Right kidney (tissue), 1 donor: ENCODE results near the gene UQCRH.
"Not testable (repeated sequence)": the region's sequence is repeated elsewhere in the genome, so short reads cannot be mapped to it uniquely, and the experiment has no call there.

ENCODE experiments used
- DNase-seq: peaks from one replicate; pipeline ENCODE4 v3.0.0-alpha.2; 2016

Gene UQCRH

DNA sequence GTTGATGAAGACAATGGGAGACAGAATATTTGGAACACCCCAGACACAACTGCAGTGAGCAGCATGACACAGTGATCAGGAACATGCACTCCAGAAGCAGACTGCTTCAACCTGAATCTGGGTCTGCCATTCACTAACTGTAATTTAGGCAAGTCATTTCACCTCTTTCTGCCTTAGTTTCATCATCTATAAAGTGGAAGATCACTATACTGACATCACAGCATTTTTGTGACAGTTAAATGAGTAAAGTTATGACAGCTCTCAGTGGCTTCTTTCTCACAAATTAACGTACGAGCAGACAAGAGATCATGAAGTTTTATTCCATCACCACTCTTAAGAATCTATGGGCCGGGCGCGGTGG lies 14.4 kb upstream of the UQCRH start:
- no peak for DNase-seq

DNA sequence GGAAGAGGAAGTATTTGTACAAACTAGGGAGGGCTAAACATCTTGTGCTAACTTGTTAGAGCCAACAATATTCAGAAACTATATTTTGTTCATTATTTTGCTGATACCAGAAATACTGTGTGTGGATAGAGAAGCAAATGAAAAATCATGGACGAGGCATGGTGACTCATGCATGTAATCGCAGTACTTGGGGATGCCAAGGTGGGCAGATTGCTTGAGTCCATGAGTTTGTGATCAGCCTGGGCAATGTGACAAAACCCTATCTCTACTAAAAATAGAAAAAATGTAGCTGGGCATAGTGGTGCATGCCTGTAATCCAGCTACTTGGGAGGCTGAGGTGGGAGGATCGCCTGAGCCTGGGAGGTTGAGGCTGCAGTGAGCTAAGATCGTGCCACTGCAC lies 13.5 kb upstream of the UQCRH start:
- DNase-seq = no peak

DNA sequence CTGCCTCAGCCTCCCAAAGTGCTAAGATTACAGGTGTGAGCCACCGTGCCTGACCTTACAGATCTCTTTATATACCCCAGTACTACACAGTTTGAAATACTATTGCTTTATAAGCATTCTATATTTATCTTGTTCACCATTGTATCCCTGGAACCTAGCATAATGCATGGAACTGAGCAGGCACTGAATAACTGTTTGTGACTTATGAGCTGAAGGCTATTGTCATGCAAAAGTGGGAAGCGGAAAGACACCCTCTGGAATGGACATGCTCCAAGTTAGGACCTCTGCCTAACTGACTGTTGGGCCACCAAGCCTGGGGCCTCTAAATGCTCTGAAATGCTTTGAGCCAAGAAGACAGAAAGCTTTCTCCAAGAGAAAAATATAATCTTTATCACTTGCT lies 8.2 kb upstream of the UQCRH start:
- no peak for DNase-seq

DNA sequence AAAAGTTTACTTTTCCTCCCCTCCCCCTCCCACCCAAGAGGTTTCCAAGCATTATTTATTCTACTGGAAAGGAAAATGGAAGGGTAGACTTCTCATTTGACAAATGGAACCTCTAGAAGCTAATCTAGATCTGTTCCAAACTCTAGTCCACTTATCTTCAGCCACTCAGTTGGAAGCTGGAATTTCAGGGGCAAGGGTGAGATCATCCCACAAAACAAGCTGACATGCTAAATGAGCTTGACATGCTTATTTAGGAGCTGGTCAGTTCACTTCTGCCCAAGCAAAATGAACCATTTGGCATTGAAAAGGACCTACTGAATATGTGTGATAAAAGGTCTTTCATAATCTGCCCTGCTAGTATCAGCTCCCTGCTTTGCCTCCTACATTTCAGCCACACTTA lies 5.1 kb upstream of the UQCRH start:
- DNase-seq = no peak

DNA sequence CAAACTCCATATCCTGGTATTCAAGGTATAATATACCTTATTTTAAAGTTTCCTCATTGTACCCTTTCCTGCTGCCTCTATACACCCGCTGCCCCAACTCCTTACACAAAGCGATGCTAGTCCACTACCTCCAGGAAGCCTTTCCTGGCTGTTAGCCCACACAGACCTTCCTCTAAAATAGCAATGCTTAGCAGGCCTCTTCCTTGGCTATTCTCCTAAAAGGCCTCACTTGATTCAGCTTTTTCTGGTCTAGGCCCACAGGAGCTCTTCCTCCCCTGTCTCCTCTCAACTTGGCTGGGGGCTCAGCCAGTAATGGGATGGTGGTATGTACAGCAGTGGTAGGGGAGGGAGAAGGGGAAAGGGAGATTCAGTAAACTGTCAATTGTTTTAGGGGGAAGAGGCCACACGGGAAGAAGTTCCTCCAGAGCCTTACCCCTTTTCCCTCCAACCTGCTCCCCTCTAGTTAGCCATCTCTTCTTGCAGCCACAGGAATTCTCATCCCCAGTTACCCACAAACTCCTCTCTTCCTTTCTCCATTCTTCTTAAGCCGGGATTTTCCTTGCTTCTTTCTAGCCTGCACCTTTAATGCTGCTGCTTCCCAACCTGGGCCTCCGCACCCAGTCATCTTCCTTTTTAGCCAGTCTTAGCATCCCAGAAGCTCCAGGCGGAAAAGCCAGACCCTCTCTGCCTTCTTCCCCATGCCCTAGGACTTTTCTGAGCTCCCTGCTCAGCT lies 2.7 kb upstream of the UQCRH start:
- DNase-seq = peak; percentile 15

DNA sequence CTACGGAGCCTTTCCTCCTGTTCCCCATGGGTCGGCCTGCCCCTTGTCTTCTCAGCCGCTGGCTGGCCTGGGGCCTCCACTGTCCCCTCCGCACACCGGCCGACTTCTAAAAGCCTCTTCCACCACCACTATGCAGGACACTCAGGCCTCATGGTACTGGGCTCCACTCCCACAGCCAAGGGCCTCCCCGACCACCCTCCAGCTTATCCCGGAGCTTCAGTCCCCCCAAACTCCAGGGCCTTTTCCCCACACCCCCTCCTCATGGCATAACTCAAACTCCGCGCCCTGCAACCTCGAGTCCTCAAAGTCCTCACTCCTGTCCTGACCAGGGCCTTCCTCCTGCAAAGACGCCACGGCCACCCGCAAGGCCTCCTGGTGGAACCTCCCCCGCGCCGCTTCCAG lies 2.1 kb upstream of the UQCRH start:
- no peak for DNase-seq

DNA sequence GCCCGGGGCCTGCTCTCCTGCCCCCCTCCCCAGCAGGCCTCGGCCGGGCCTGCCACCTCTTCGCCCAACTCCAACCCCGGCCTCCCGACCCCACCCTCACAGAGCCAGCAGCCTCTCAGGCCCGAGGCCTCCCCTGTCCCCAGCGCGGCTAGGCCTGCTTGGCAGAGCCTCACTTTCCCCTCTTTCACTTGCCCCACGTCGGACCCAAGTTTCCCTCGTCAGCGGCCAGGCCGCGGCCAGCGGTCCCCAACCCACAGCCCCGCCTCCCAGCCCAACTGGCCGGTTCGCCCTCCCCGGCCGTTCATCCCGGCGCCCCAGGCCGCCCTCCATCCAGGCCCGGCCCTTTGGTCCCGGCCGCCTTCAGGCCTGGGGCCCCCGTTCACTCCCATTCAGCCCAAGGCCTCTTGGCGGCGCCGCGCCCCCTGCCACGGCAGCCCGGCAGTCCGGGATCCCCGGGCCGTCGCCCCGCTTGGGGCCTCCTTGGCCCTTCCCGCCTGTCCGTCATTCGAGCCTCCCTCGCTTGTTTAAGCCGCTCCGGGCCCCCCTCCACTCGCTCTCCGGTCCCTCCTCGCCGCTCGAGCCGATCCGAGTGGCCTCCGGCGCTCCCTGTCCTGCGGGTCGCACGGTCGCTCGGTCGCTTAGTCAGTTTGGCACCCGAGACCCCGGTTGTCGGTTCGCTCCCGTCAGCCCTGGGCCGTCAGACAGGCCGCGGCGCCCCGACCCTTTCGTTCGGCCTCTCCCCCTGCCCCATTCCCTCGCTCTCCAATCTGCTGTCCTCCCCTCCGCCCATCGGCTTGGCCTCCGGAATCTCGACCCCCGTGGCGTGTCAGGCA lies 1.5 kb upstream of the UQCRH start:
- peak; percentile 91 for DNase-seq

DNA sequence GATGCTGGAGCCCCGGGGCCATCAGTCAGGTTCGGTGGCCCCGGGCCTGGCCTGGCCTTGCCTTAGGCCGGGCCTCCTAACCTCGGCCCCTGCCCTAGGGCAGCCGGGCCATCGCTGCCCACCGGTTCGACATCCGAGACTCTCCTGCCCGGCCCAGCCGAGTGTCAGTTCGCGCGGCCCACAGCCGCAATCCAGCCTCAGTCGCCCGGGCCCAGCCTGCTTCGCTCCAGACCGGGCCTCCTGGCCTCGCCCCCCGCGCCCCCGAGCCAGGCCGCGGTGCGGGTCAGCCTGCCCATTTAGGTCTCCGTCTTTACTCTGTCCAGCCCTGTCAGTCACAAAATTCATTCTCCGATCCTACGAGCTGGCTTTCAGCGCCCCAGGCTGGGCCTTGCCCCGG lies 859 bp upstream of the UQCRH start:
- peak; percentile 93 for DNase-seq

DNA sequence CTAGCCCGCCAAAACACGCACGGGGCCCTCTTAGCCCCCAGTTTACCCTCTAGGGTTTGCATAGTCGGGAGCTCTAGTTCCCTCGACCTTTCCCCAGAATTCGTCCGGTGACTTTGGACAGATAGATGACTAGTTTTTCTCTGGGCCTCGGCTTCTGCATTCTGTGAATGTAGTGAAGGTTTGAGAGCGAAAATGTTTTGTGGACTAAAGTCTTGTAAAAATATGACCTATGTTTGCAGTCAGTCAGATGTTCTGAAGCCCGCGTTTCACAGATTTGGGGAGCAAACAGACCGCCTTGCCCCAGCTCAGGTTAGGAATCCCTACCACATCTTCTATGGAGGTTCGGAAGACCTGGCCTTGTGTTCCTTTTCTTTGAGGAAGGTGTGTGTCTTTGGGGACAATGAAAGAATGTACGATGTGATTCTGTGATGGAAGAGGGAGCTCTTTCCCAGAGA lies 401 bp downstream of the UQCRH start:
- no peak for DNase-seq

DNA sequence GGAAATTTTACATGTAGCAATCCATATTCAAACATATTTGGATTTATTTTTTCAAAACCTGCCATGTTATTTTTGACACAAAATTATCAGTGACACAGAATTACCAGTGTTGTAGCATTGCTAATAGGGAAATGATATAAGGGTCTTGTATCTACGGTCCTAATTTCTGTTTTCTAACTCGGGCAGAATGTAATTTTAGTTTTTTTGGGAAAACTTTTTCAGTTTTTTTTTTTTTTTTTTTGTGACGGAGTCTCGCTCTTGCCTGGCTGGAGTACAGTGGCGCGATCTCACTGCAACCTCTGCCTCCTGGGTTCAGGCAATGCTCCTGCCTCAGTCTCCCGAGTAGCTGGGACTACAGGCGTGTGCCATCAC lies 2.6 kb downstream of the UQCRH start:
- no peak for DNase-seq

DNA sequence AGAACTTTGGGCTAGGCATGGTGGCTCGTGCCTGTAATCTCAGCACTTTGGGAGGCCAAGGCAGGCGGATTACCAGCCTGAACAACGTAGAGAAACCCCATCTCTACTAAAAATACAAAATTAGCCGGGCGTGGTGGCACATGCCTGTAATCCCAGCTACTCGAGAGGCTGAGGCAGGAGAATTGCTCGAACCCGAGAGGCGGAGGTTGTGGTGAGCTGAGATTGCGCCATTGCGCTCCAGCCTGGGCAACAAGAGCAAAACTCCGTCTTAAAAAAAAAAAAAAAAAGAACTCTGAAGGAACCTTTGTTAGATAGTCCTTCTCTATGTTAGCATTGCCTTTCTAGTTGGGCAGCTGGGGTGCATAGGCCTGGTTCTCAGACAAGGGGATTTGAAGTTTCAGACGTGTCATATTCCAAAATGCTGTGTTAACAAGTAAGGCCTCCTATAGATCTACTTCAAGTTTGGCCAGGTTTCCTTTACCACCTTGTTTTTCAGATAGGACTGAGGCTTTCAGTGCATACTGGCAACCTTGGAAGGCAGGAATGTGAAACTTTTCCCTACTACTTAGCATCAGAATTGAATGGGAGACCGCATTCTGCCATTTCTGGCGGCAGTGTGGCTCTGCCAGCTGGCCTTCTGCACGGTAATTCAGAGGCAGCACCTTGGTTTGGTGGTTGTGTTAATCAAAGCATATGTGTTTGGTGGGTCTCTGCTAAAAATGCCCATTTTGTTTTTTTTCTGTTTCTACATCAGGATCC lies 6.1 kb downstream of the UQCRH start:
- no peak for DNase-seq

DNA sequence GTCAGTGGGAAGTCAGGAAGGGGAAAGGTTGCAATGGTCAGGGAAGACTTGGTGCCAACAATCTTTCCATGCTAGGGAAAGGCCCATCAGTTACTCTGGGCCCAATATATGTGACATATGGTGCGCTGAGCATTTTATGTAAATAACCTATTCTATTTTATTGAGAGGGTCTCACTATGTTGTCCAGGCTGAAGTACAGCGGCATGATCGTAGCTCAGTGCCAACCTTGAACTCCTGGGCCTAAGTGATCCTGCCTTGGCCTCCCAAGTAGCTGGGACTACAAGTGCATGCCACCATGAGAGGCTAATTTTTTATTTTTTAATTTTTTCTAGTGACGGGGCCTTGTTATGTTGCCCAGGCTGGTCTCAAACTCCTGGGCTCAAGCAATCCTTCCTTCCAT lies 6.8 kb downstream of the UQCRH start:
- no peak for DNase-seq

DNA sequence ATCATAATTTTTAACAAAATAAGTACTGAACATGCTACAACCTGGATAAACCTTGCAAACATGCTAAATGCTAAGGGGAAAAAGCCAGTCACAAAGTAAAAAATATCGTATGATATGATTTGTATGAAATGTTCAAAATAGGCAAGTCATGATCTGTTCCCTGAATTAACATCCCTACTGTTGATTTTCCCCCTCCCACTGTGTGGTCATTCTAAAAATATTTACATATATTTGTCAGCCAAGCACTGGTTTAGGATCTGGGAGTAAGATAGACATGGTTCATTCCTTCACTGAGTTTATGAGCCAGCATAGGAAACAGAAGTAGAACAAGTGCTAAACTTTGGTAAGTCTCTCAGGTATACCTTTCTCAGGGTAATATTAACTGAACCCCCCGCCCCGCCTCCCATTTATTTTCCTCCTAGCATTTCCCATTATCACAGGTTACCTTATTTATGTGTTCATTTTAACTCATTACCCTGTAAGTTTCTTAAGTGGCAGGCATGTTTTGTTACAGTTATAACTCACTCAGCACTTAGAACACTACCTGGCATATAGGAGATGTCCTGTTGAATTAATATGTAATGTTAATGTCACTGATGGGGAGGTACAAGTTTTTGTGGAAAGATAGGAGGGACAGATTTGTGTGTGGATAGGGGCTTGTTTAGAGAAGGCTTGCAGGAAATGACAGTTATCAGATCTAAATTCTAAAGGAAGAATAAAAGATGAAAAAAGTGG lies 12.3 kb downstream of the UQCRH start:
- no peak for DNase-seq

DNA sequence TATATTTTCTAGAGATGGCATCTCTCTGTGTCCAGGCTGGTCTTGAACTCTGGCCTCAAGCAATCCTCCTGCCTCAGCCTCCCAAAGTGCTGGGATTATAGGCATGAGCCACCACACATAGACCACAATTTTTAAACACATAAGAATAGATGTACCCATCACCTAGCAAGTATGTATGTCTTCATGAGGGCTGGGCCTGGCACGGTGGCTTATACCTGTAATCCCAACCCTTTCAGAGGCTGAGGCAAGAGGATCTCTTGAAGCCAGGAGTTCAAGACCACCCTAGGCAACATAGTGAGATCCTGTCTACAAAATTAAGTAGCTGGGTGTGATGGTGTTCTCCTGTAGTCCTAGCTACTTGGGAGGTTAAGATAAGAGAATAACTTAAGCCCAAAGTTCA lies 13.8 kb downstream of the UQCRH start:
- no peak for DNase-seq

DNA sequence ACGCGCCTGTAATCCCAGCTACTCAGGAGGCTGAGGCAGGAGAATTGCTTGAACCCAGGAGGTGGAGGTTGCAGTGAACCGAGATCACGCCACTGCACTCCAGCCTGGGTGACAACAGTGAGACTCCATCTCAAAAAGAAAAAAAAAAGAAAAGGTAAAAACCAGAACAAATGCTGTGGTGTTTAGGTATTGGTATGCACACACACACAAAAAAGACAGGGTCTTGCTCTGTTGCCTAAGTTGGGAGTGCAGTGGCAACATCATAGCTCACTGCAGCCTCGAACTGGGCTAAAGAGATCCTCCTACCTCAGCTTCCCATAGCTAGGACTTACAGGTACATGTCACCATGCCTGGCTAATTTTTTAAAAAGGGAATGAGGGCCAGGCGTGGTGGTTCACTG lies 15.8 kb downstream of the UQCRH start:
- DNase-seq = not testable (repeated sequence)

DNA sequence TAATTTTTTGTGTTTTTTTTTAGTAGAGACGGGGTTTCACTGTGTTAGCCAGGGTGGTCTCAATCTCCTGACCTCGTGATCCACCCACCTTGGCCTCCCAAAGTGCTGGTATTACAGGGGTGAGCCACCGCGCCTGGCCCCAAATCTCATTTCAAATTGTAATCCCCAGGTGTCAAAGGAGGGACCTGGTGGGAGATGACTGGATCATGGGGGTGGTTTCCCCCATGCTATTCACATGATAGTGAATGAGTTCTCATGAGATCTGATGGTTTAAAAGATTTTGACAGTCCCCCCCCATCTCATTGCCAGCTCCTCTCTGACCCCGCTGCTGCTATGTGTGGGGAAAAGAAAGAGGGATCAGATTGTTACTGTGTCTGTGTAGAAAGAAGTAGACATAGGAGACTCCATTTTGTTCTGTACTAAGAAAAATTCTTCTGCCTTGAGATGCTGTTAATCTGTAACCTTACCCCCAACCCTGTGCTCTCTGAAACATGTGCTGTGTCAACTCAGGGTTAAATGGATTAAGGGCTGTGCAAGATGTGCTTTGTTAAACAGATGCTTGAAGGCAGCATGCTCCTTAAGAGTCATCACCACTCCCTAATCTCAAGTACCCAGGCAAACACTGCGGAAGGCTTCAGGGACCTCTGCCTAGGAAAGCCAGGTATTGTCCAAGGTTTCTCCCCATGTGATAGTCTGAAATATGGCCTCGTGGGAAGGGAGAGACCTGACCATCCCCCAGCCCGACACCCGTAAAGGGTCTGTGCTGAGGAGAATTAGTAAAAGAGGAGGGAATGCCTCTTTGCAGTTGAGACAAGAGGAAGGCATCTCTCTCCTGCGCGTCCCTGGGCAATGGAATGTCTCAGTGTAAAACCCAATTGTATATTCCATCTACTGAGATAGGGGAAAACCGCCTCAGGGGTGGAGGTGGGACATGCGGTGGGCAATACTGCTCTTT lies 16.7 kb downstream of the UQCRH start:
- DNase-seq = peak; percentile 17

DNA sequence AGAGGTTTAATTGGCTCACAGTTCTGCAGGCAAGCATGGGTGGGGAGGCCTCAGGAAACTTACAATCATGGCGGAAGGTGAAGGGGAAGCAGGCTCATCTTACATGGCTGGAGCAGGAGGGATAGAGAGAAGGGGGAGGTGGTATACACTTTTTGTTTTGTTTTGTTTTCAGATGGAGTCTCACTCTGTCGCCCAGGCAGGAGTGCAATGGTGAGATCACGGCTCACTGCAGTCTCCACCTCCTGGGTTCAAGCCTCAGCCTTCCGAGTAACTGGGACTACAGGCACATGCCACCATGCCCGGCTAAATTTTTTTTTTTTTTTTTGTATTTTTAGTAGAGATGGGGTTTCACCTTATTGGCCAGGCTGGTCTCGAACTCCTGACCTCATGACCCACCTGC lies 18.7 kb downstream of the UQCRH start:
- DNase-seq = not testable (repeated sequence)

DNA sequence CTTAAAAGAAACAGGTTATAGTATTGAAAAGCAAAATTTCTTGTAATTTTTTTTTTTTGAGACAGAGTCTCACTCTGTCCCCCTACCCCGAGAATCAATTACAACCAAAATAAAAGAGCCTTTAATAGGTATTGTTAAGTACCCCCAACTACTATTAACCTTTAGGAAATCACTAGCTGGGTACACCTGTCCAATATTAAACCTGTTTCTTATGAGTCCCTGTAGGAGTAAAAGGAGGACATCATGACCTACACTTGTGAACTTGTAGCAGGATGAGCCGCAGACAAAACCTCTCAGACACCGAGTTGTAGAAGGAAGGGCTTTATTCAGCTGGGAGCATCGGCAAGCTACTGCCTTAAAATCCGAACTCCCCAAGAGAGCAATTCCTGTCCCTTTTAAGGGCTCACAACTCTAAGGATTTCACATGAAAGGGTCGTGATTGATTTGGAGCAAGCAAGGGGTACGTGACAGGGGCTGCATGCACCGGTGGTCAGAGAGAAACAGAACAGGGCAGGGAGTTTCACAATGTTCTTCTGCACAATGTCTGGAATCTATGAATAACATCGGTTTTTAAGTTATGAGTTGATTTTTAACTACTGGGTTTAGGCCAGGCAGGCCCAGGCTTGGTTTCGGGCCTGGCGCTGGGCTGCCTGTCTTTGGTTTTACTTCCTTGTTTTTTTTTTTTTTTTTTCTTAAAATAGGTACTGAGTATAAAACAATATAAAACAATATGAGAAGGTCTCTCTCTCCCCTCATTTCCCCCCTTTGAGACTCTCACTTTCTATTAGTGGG lies 22.0 kb downstream of the UQCRH start:
- not testable (repeated sequence) for DNase-seq

DNA sequence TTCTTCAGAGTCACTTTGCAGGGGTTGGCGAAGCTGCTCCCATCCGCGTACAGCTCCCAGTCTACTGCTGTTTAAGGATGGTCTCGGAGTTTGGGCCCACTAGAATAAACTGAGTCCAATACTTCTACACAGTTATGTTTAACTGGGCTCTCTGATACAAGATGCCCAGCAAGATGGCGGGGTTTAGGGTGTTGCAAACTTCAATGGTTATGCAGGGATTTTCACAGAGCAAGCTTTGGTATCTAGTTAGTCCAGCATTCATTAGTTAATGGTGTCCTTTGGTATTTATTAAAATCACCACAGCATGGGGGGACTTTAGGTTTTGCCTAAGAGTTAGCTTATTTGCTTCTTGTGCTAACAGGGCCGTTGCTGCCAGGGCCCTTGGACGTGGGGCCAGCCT lies 24.7 kb downstream of the UQCRH start:
- DNase-seq = not testable (repeated sequence)

DNA sequence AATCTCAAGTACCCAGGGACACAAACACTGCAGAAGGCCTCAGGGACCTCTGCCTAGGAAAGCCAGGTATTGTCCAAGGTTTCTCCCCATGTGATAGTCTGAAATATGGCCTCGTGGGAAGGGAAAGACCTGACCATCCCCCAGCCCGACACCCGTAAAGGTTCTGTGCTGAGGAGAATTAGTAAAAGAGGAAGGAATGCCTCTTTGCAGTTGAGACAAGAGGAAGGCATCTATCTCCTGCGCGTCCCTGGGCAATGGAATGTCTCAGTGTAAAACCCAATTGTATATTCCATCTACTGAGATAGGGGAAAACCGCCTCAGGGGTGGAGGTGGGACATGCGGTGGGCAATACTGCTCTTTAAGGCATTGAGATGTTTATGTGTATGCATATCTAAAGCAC lies 26.3 kb downstream of the UQCRH start:
- not testable (repeated sequence) for DNase-seq
